ENCODE results near the gene UBR1. TPM values are rescaled to one million over a fixed set of nuclear protein-coding genes. Genes with fewer than 3 reads are reported as not detected.

The UBR1 gene
- total and polyA plus RNA-seq, 10 of the 15 experiments (the other 5 are each of a cell fraction or from before 2014, with no cell fraction given) = 4.5 to 27.5 (median 16.7) TPM

GRCh38 chr15:43133430-43134156 is 27.8 kb upstream of the UBR1 start, which contains the start of gene TMEM62 (continued):
- TF ChIP-seq NFXL1 (IDR thresholded peaks at IDR 0.05; ENCODE audit: borderline replicate concordance) = no peak
- 0 out of 2 replicates have a peak, but pooled peaks have one; percentile 61 for TF ChIP-seq ZSCAN29 (IDR thresholded peaks at IDR 0.05)
- TF ChIP-seq CBX3 (IDR thresholded peaks at IDR 0.05; ENCODE audit: borderline replicate concordance, low read depth) = no peak
- peak; percentile 99 for TF ChIP-seq POLR2A (IDR thresholded peaks at IDR 0.05; ENCODE audit: low read depth, low read length)
- no peak for TF ChIP-seq EGR1 (IDR thresholded peaks at IDR 0.05; ENCODE audit: borderline replicate concordance in 1 of 2, low read depth in 2 of 2, low read length in 2 of 2)
- no peak for TF ChIP-seq CHD4 (IDR thresholded peaks at IDR 0.05)
- peak; percentile 64 for TF ChIP-seq MXI1 (IDR thresholded peaks at IDR 0.05; ENCODE audit: low read depth, low read length)
- TF ChIP-seq CREM (IDR thresholded peaks at IDR 0.05; ENCODE audit: low read depth) = peak; percentile 28; the same call in 1 of the 2 replicates
- no peak for TF ChIP-seq PBX3 (IDR thresholded peaks at IDR 0.05; ENCODE audit: insufficient replicate concordance, low read depth, low read length)
- no peak for TF ChIP-seq ZNF384 (IDR thresholded peaks at IDR 0.05; ENCODE audit: borderline replicate concordance, low read depth, low read length)
- 0 out of 2 replicates have a peak, but pooled peaks have one; percentile 49 for TF ChIP-seq ZNF217 (IDR thresholded peaks at IDR 0.05)
- TF ChIP-seq GABPA (IDR thresholded peaks at IDR 0.05; ENCODE audit: low read depth) = no peak
- peak; percentile 78 to 90; a peak in 3 of 4 replicates for TF ChIP-seq BHLHE40 (IDR thresholded peaks at IDR 0.05; ENCODE audit: borderline replicate concordance in 1 of 2, low read depth in 2 of 2, low read length in 1 of 2)
- no peak for TF ChIP-seq ZNF622 (IDR thresholded peaks at IDR 0.05)
- TF ChIP-seq RB1 (IDR thresholded peaks at IDR 0.05; ENCODE audit: borderline replicate concordance) = peak; percentile 56; the same call in 1 of the 2 replicates
- TF ChIP-seq ZNF207 (IDR thresholded peaks at IDR 0.05; ENCODE audit: borderline replicate concordance) = peak; percentile 75; the same call in 1 of the 2 replicates
- TF ChIP-seq POU2F2 (IDR thresholded peaks at IDR 0.05; ENCODE audit: borderline replicate concordance, low read depth, low read length) = peak; percentile 99
- no peak; the same call in 1 of the 2 replicates for TF ChIP-seq NBN (IDR thresholded peaks at IDR 0.05)
- 0 out of 2 replicates have a peak, but pooled peaks have one; percentile 7 for TF ChIP-seq TBL1XR1 (IDR thresholded peaks at IDR 0.05; ENCODE audit: low read depth, low read length)
- peak; percentile 83 for TF ChIP-seq TCF3 (IDR thresholded peaks at IDR 0.05; ENCODE audit: borderline replicate concordance, insufficient read depth, low read depth, low read length)
- TF ChIP-seq E2F8 (IDR thresholded peaks at IDR 0.05; ENCODE audit: low read depth, partially characterized antibody) = no peak
- TF ChIP-seq POLR2AphosphoS2 (IDR thresholded peaks at IDR 0.05; ENCODE audit: low read depth, low read length) = no peak
- peak; percentile 36; the same call in 1 of the 2 replicates for TF ChIP-seq NR2C1 (IDR thresholded peaks at IDR 0.05)
- peak; percentile 56; the same call in 1 of the 2 replicates for TF ChIP-seq CBFB (IDR thresholded peaks at IDR 0.05; ENCODE audit: low read depth)
- peak; percentile 44; the same call in 1 of the 2 replicates for TF ChIP-seq RELB (IDR thresholded peaks at IDR 0.05; ENCODE audit: low read depth)
- TF ChIP-seq SMAD5 (IDR thresholded peaks at IDR 0.05; ENCODE audit: low read depth) = peak; percentile 77
- peak; percentile 94 for TF ChIP-seq IRF4 (IDR thresholded peaks at IDR 0.05; ENCODE audit: low read depth, low read length)

Measured in GM12878 (cell line).